WTC11 (cell line): ENCODE data around the gene NAALADL1.

Experiments
- ATF2 ChIP-seq: sonication (generic); formaldehyde crosslinking; IDR thresholded peaks from 2 replicates; pipeline ENCODE4 v1.8.1; 2022; ENCODE audit warnings: low read depth, missing genetic modification reagents, borderline replicate concordance
- CTCF ChIP-seq: fragments of 200-600 bp; IDR thresholded peaks from 2 replicates; pipeline ENCODE4 v1.8.0; 2022; ENCODE audit warnings: antibody characterized with exemption
- FOXK1 ChIP-seq: sonication (generic); formaldehyde crosslinking; IDR thresholded peaks from 2 replicates; pipeline ENCODE4 v1.8.0; 2022; ENCODE audit warnings: mild to moderate bottlenecking, moderate library complexity, missing genetic modification reagents
- IRF1 ChIP-seq: sonication (generic); formaldehyde crosslinking; IDR thresholded peaks from 2 replicates; pipeline ENCODE4 v1.8.0; 2023; ENCODE audit warnings: missing genetic modification reagents
- ZBTB43 ChIP-seq: sonication (generic); formaldehyde crosslinking; IDR thresholded peaks from 2 replicates; pipeline ENCODE4 v1.8.1; 2023; ENCODE audit warnings: mild to moderate bottlenecking, missing genetic modification reagents
- ZNF263 ChIP-seq: sonication (generic); formaldehyde crosslinking; IDR thresholded peaks from 2 replicates; pipeline ENCODE4 v1.8.1; 2022; ENCODE audit warnings: low read depth, mild to moderate bottlenecking, moderate library complexity, missing genetic modification reagents

- TF ChIP-seq CTCF (no peak), IRF1 (CRISPR knock-in tag) (no peak), ZBTB43 (CRISPR knock-in tag) (no peak), ZNF263 (no peak), ATF2 (CRISPR knock-in tag) (no peak), FOXK1 (CRISPR knock-in tag) (no peak)
Measured at GRCh38 chr11:65032216-65032615, 26.1 kb downstream of the NAALADL1 start.
